Smooth muscle cell (in vitro differentiated cells): ENCODE data around the gene TEAD1. TPM values are rescaled to one million over a fixed set of nuclear protein-coding genes. Genes with fewer than 3 reads are reported as not detected.
A peak's percentile ranks its signal among the peaks of the same experiment; 100 is the strongest.

Experiments
- DNase-seq: peaks from one replicate; lab custom pipeline; 2025; ENCODE audit not compliant: unreplicated experiment; lab: John Stamatoyannopoulos, UW
- H2AFZ ChIP-seq: fragments of 200-600 bp; sonication (generic); 2 replicates; pipeline ENCODE4 v1.6.0; 2016; ENCODE audit warnings: antibody characterized with exemption, low read depth, mild to moderate bottlenecking
- H3F3A ChIP-seq: fragments of 200-600 bp; sonication (generic); 2 replicates; pipeline ENCODE4 v1.6.0; 2017; ENCODE audit warnings: antibody characterized with exemption, low read depth
- H3K27ac ChIP-seq: fragments of 200-600 bp; sonication (generic); 2 replicates; pipeline ENCODE4 v1.5.1; 2016; ENCODE audit warnings: low read depth, mild to moderate bottlenecking
- H3K27me3 ChIP-seq: fragments of 200-600 bp; sonication (generic); 2 replicates; pipeline ENCODE4 v1.6.1; 2016; ENCODE audit warnings: low read depth, mild to moderate bottlenecking
- H3K36me3 ChIP-seq: fragments of 200-600 bp; sonication (generic); 2 replicates; pipeline ENCODE4 v1.5.1; 2016; ENCODE audit warnings: low read depth
- H3K4me1 ChIP-seq: fragments of 200-600 bp; sonication (generic); 2 replicates; pipeline ENCODE4 v1.5.1; 2016; ENCODE audit warnings: low read depth
- H3K4me2 ChIP-seq: fragments of 200-600 bp; sonication (generic); 2 replicates; pipeline ENCODE4 v1.6.0; 2016; ENCODE audit warnings: mild to moderate bottlenecking
- H3K4me3 ChIP-seq: fragments of 200-600 bp; sonication (generic); 2 replicates; pipeline ENCODE4 v1.5.1; 2016; ENCODE audit warnings: mild to moderate bottlenecking
- H3K79me2 ChIP-seq: fragments of 200-600 bp; sonication (generic); 2 replicates; pipeline ENCODE4 v1.6.0; 2016; ENCODE audit warnings: low read depth, mild to moderate bottlenecking
- H3K9ac ChIP-seq: fragments of 200-600 bp; sonication (generic); 2 replicates; pipeline ENCODE4 v1.6.0; 2016; ENCODE audit warnings: low read depth
- H3K9me3 ChIP-seq: fragments of 200-600 bp; sonication (generic); replicated peaks from 2 replicates; pipeline ENCODE4 v1.5.1; 2016; ENCODE audit warnings: low read depth
- H4K20me1 ChIP-seq: fragments of 200-600 bp; sonication (generic); 2 replicates; pipeline ENCODE4 v1.6.0; 2016; ENCODE audit warnings: low read depth
- WGBS: methylation state at CpG from one replicate; pipeline ENCODE4 v1.1.7; 2016; ENCODE audit warnings: low lambda C conversion rate; 5-methylcytosine and 5-hydroxymethylcytosine counted together
- polyA plus RNA-seq: library from polyadenylated mRNA; unstranded; fragments of >200 nt; fragmentation: Nextera tagmentation; extraction: Ambion mirVana; gene quantifications from 2 replicates; pipeline ENCODE4 v1.2.1, GENCODE V29; 2016
- total RNA-seq: library from RNA; depleted of rRNA; stranded (reverse); fragments of >200 nt; gene quantifications from 2 replicates; pipeline ENCODE4 v1.2.3, GENCODE V29; 2014
- TF ChIP-seq, protein P1 (sequence below): fragments of 200-600 bp; sonication (generic); IDR thresholded peaks from 2 replicates; pipeline ENCODE4 v1.5.1; 2017; ENCODE audit warnings: borderline replicate concordance, mild to moderate bottlenecking, antibody characterized with exemption; ENCODE audit not compliant: insufficient read depth, poor library complexity, severe bottlenecking

TEAD1 gene
- total and polyA plus RNA-seq, 2 experiments from 2014 or later: 63.0 to 181 TPM

DNA sequence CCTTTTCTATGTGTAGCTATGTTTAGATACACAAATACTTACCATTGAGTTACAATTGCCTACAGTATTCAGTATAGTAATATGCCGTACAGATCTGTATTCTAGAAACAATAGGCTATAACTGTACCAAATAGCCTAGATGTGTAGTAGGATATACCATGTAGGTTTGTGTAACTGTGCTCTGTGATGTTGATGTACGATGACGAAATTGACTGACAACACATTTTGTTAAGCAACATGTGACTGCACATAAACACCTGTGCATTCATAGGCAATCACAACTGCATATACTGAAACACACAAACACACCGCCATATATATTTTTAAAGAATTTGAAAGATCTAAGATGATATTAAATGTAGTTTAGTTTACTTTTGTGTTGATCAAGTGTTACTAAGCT, 60.4 kb downstream of the TEAD1 start:
- Histone ChIP-seq H3K9me3 (no peaks in the 10 kb centered on the region), H3F3A (peaks cover 23% of the 10 kb centered on the region), H2AFZ (no peak overlapping the region), H3K27ac (peak overlapping the region; percentile 52), H3K9ac (no peak overlapping the region), H3K36me3 (no peaks in the 10 kb centered on the region), H3K27me3 (no peaks in the 10 kb centered on the region), H4K20me1 (peaks cover 99% of the 10 kb centered on the region), H3K79me2 (peaks cover 100% of the 10 kb centered on the region), H3K4me3 (no peak overlapping the region), H3K4me1 (peaks cover 32% of the 10 kb centered on the region), H3K4me2 (peak overlapping the region; percentile 19)
- 95% methylated on average over 4 of the region's 4 CpGs for WGBS
- no peak for DNase-seq
- TF ChIP-seq, protein P1, sequence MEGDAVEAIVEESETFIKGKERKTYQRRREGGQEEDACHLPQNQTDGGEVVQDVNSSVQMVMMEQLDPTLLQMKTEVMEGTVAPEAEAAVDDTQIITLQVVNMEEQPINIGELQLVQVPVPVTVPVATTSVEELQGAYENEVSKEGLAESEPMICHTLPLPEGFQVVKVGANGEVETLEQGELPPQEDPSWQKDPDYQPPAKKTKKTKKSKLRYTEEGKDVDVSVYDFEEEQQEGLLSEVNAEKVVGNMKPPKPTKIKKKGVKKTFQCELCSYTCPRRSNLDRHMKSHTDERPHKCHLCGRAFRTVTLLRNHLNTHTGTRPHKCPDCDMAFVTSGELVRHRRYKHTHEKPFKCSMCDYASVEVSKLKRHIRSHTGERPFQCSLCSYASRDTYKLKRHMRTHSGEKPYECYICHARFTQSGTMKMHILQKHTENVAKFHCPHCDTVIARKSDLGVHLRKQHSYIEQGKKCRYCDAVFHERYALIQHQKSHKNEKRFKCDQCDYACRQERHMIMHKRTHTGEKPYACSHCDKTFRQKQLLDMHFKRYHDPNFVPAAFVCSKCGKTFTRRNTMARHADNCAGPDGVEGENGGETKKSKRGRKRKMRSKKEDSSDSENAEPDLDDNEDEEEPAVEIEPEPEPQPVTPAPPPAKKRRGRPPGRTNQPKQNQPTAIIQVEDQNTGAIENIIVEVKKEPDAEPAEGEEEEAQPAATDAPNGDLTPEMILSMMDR: no peak

DNA sequence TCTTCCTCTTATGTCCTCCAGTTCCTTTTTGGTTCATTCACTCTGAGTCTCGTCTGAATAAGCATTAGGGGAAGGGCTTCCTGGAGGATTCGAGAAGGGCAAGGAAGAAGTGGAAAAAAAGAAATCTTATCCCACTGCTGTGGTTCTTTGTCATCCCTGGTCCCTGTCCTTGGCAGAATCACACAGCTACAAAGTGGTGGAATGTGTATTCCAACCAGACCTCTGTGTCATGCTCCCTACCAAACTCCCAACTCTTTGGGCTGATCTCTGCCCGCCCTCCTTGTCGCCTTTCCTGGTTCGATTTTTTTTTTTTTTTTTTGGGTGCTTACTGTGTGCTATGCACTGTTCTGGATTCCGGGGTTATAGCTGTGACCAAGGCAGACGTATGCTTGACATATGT, 61.0 kb downstream of the TEAD1 start:
- peaks cover 100% of the 10 kb centered on the region for H3K79me2 ChIP-seq
- DNase-seq: no peak
- TF ChIP-seq, protein P1: no peak
- no peaks in the 10 kb centered on the region for H3K9me3 ChIP-seq
- H3K27me3 ChIP-seq: no peaks in the 10 kb centered on the region
- H3F3A ChIP-seq: peaks cover 20% of the 10 kb centered on the region
- H3K36me3 ChIP-seq: no peaks in the 10 kb centered on the region
- WGBS: 68% methylated on average over 7 of the region's 7 CpGs
- H3K27ac ChIP-seq: peak overlapping the region; percentile 52
- peaks cover 99% of the 10 kb centered on the region for H4K20me1 ChIP-seq
- H2AFZ ChIP-seq: no peak overlapping the region
- H3K4me1 ChIP-seq: peaks cover 32% of the 10 kb centered on the region
- H3K9ac ChIP-seq: no peak overlapping the region
- H3K4me3 ChIP-seq: no peak overlapping the region
- H3K4me2 ChIP-seq: peak overlapping the region; percentile 19

DNA sequence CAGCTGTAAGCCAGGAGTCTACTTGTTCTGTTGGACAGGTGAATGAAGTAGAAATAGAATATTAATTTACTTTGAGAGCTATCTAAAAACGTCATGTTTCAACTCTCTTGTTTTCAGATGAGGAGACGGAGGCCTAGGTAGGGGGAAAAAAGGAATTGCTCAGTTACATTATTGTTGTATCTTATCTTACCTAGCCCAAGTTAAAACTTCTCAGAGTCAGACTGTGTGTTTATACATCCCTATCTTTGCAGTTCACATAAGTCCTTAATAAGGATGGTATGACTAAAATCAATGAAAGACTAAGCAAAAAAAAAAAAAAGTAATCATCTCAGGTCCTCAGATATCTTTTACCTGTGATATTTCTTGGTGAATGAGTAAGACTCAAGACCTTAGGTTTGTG, 62.8 kb downstream of the TEAD1 start:
- H4K20me1 ChIP-seq: peaks cover 100% of the 10 kb centered on the region
- H3K4me2 ChIP-seq: no peak overlapping the region
- H3K9me3 ChIP-seq: no peaks in the 10 kb centered on the region
- no peak overlapping the region for H3K4me3 ChIP-seq
- no peaks in the 10 kb centered on the region for H3K36me3 ChIP-seq
- H3K9ac ChIP-seq: no peak overlapping the region
- H3K27me3 ChIP-seq: no peaks in the 10 kb centered on the region
- H3K79me2 ChIP-seq: peaks cover 100% of the 10 kb centered on the region
- H3K27ac ChIP-seq: no peak overlapping the region
- H2AFZ ChIP-seq: no peak overlapping the region
- H3F3A ChIP-seq: peaks cover 24% of the 10 kb centered on the region
- TF ChIP-seq, protein P1: no peak
- peaks cover 22% of the 10 kb centered on the region for H3K4me1 ChIP-seq
- WGBS: 73% methylated on average over 2 of the region's 2 CpGs
- DNase-seq: no peak

DNA sequence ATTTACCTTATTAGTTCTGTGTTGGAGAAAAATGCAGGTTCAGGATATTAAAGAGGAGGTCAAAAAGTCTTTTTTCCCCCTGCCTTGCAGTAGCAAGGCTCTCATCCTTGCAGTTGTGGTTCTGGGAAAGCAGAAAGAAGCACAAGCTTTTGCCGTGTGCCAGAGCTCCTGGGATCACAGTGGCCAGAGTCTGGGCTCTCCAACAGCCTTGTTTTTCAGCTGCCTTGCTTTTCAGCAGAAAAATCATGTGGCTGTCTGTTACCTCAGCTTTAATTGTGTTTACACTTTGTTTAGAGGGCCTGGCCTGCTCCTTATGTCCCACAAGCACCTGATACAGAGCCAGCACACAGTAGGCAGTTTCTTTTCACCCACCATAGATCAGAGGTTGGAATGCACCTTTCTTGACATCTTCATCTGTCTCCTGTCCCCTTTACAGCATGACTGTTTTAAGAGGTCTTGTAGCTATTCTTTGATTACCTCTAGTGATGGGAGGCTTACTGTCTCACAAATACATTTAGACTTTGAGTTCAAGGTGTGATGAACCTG, 67.5 kb downstream of the TEAD1 start:
- 57% methylated on average over 1 of the region's 1 CpG for WGBS
- Histone ChIP-seq H3K9ac (no peak overlapping the region), H3K4me1 (peaks cover 25% of the 10 kb centered on the region), H3K4me2 (no peak overlapping the region), H2AFZ (no peak overlapping the region), H3K9me3 (no peaks in the 10 kb centered on the region), H3K36me3 (no peaks in the 10 kb centered on the region), H3K27me3 (no peaks in the 10 kb centered on the region), H3F3A (peaks cover 27% of the 10 kb centered on the region), H3K79me2 (peaks cover 100% of the 10 kb centered on the region), H3K4me3 (no peak overlapping the region), H3K27ac (peak overlapping the region; percentile 32), H4K20me1 (peaks cover 100% of the 10 kb centered on the region)
- no peak for DNase-seq
- TF ChIP-seq, protein P1: no peak
